CD4-positive, alpha-beta memory T cell (primary cell): ENCODE results near the gene APOBEC3C. TPM values are rescaled to one million over a fixed set of nuclear protein-coding genes. Genes with fewer than 3 reads are reported as not detected.
"Not testable (repeated sequence)": the region's sequence is repeated elsewhere in the genome, so short reads cannot be mapped to it uniquely, and the experiment has no call there.

Source experiments
- CTCF ChIA-PET: fragments of 350-600 bp; sonication (Branson Sonifier 250); formaldehyde crosslinking; loops from one replicate; lab custom pipeline; 2021; ENCODE audit warnings: inconsistent platforms; ENCODE audit not compliant: partially characterized antibody; lab: Charles Lee
- POLR2A ChIA-PET: fragments of 350-600 bp; sonication (Branson Sonifier 250); formaldehyde crosslinking; loops from one replicate; lab custom pipeline; 2021; ENCODE audit not compliant: partially characterized antibody; lab: Charles Lee
- DNase-seq, 5 donors: peaks; one replicate each; pipeline versions ENCODE4 v3.0.0 to v3.0.0-alpha.2; 2020 to 2022; ENCODE audit warnings: mixed read lengths in 1 of 5
- H3K27ac ChIP-seq: one replicate; pipeline ENCODE4 v1.7.0; 2013; ENCODE audit warnings: low read depth, low read length
- H3K27me3 ChIP-seq: 2 replicates; pipeline ENCODE4 v1.7.0; 2013; ENCODE audit warnings: mild to moderate bottlenecking, low read length, moderate library complexity; ENCODE audit not compliant: insufficient read depth
- H3K36me3 ChIP-seq: 2 replicates; pipeline ENCODE4 v1.7.0; 2013; ENCODE audit warnings: mild to moderate bottlenecking, low read length, moderate library complexity; ENCODE audit not compliant: insufficient read depth
- H3K4me1 ChIP-seq: 2 replicates; pipeline ENCODE4 v1.7.0; 2013; ENCODE audit warnings: mild to moderate bottlenecking, low read length, moderate library complexity; ENCODE audit not compliant: insufficient read depth
- H3K4me3 ChIP-seq, 2 donors: one replicate each; pipeline ENCODE4 v1.7.0; 2013; ENCODE audit warnings: low read length in 2 of 2, mild to moderate bottlenecking in 1 of 2
- H3K9me3 ChIP-seq, 2 donors: one replicate each; pipeline ENCODE4 v1.7.0; 2013; ENCODE audit warnings: low read length in 2 of 2, control low read depth in 1 of 2; ENCODE audit not compliant: control insufficient read depth in 1 of 2
- H3K27ac Mint-ChIP-seq, 7 donors: one replicate each; pipeline ENCODE4 v1.8.0; 2020 to 2021; ENCODE audit warnings: mixed read lengths in 7 of 7, mild to moderate bottlenecking in 6 of 7, inconsistent platforms in 3 of 7, moderate library complexity in 3 of 7
- H3K27me3 Mint-ChIP-seq, 2 donors: one replicate each; pipeline ENCODE4 v1.8.0; 2020 to 2021; ENCODE audit warnings: mixed read lengths in 2 of 2
- H3K36me3 Mint-ChIP-seq, 2 donors: one replicate each; pipeline ENCODE4 v1.8.0; 2020 to 2021; ENCODE audit warnings: mixed read lengths in 2 of 2, inconsistent platforms in 1 of 2, mild to moderate bottlenecking in 1 of 2
- H3K4me1 Mint-ChIP-seq, 4 donors: one replicate each; pipeline ENCODE4 v1.8.0; 2020 to 2021; ENCODE audit warnings: mixed read lengths in 4 of 4, mild to moderate bottlenecking in 1 of 4
- H3K4me3 Mint-ChIP-seq, 8 donors: one replicate each; pipeline ENCODE4 v1.8.0; 2020 to 2021; ENCODE audit warnings: mixed read lengths in 8 of 8, mild to moderate bottlenecking in 7 of 8, moderate library complexity in 6 of 8, inconsistent platforms in 3 of 8
- H3K9me3 Mint-ChIP-seq, 8 donors: one replicate each; pipeline ENCODE4 v1.8.0; 2020 to 2021; ENCODE audit warnings: mixed read lengths in 8 of 8, mild to moderate bottlenecking in 5 of 8, inconsistent platforms in 3 of 8, moderate library complexity in 1 of 8
- intact Hi-C: fragments of 100-400 bp; cut with micrococcal nuclease; formaldehyde crosslinking; loops from one replicate; pipeline ENCODE4 v1.15.1; 2023
- polyA plus RNA-seq, 2 donors: library from polyadenylated mRNA; unstranded; fragments of 300-500 nt; fragmentation: Illumina TruSeq; gene quantifications; one replicate each; pipeline ENCODE4 v1.2.3, GENCODE V29; 2021
- total RNA-seq, 2 experiments: library from RNA; stranded (reverse); gene quantifications; one replicate each; pipeline ENCODE4 v1.2.3, GENCODE V29; 2021

APOBEC3C gene
- total and polyA plus RNA-seq, 4 experiments from 2014 or later, result 42.4 to 135 (median 76.5) TPM

- H3K9me3 Mint-ChIP-seq, H3K9me3 ChIP-seq, DNase-seq, H3K36me3 Mint-ChIP-seq, intact Hi-C loops, H3K4me3 Mint-ChIP-seq, POLR2A ChIA-PET, H3K36me3 ChIP-seq, H3K27ac Mint-ChIP-seq, H3K27me3 Mint-ChIP-seq, H3K4me1 Mint-ChIP-seq, H3K27ac ChIP-seq, H3K27me3 ChIP-seq, H3K4me1 ChIP-seq, CTCF ChIA-PET, H3K4me3 ChIP-seq: not testable (repeated sequence)
These were observed 37.9 kb downstream of the APOBEC3C start for GRCh38 chr22:39051844-39052495.

GRCh38 chr22:39055658-39056057 is 41.6 kb downstream of the APOBEC3C start:
- peaks cover 0 to 2% of the 10 kb centered on the region in 2 donors for H3K36me3 Mint-ChIP-seq
- H3K36me3 ChIP-seq, result no peaks in the 10 kb centered on the region
- H3K9me3 ChIP-seq, result no peaks in the 10 kb centered on the region
- no peak overlapping the region for H3K4me3 Mint-ChIP-seq
- H3K27ac ChIP-seq, result no peak overlapping the region
- no peak overlapping the region for H3K4me3 ChIP-seq
- H3K4me1 Mint-ChIP-seq, result no peaks in the 10 kb centered on the region
- no peak overlapping the region for H3K27ac Mint-ChIP-seq
- intact Hi-C loops, result no loop called here
- POLR2A ChIA-PET, result no interaction called here
- H3K9me3 Mint-ChIP-seq, result no peaks in the 10 kb centered on the region
- H3K4me1 ChIP-seq, result no peaks in the 10 kb centered on the region
- no peaks in the 10 kb centered on the region for H3K27me3 ChIP-seq
- no peak for DNase-seq
- no peaks in the 10 kb centered on the region for H3K27me3 Mint-ChIP-seq
- CTCF ChIA-PET, result no interaction called here

GRCh38 chr22:39061290-39061689 is 47.2 kb downstream of the APOBEC3C start:
- DNase-seq, H3K4me1 ChIP-seq, CTCF ChIA-PET, H3K9me3 Mint-ChIP-seq, H3K4me1 Mint-ChIP-seq, H3K4me3 Mint-ChIP-seq, H3K27ac ChIP-seq, H3K27ac Mint-ChIP-seq, H3K4me3 ChIP-seq, H3K27me3 Mint-ChIP-seq, H3K36me3 ChIP-seq, H3K27me3 ChIP-seq, intact Hi-C loops, H3K9me3 ChIP-seq, POLR2A ChIA-PET, H3K36me3 Mint-ChIP-seq: not testable (repeated sequence)

GRCh38 chr22:39061951-39062350 is 47.9 kb downstream of the APOBEC3C start:
- H3K4me3 Mint-ChIP-seq, POLR2A ChIA-PET, H3K4me3 ChIP-seq, H3K27me3 Mint-ChIP-seq, H3K27ac Mint-ChIP-seq, H3K27me3 ChIP-seq, intact Hi-C loops, H3K9me3 Mint-ChIP-seq, H3K36me3 ChIP-seq, DNase-seq, H3K36me3 Mint-ChIP-seq, H3K9me3 ChIP-seq, H3K27ac ChIP-seq, H3K4me1 ChIP-seq, CTCF ChIA-PET, H3K4me1 Mint-ChIP-seq: not testable (repeated sequence)

- H3K4me3 Mint-ChIP-seq, POLR2A ChIA-PET, DNase-seq: not testable (repeated sequence)
These were observed 49.8 kb downstream of the APOBEC3C start for GRCh38 chr22:39063904-39064303.

GRCh38 chr22:39066442-39067276 is 52.6 kb downstream of the APOBEC3C start:
- intact Hi-C loops, DNase-seq, H3K27ac ChIP-seq, H3K36me3 ChIP-seq, H3K9me3 ChIP-seq, CTCF ChIA-PET, H3K4me1 ChIP-seq, H3K9me3 Mint-ChIP-seq, H3K27me3 ChIP-seq, H3K4me3 ChIP-seq, H3K4me1 Mint-ChIP-seq, H3K4me3 Mint-ChIP-seq, H3K27ac Mint-ChIP-seq, H3K27me3 Mint-ChIP-seq, H3K36me3 Mint-ChIP-seq: not testable (repeated sequence)
- POLR2A ChIA-PET, result interaction anchor here (1.2 kb wide), 1 partner anchor 12 kb away, joined by 3 read pairs; no protein-coding TSS in a partner anchor

More at GRCh38 chr22:39063904-39064303, 49.8 kb downstream of the APOBEC3C start:
- H3K9me3 ChIP-seq, H3K27me3 Mint-ChIP-seq, H3K36me3 ChIP-seq, H3K36me3 Mint-ChIP-seq, H3K27ac ChIP-seq, H3K27me3 ChIP-seq, H3K4me3 ChIP-seq, intact Hi-C loops, H3K4me1 Mint-ChIP-seq, H3K4me1 ChIP-seq, H3K9me3 Mint-ChIP-seq, CTCF ChIA-PET: not testable (repeated sequence)
- H3K27ac Mint-ChIP-seq, result peak overlapping the region in 1 of 7 donors; percentile 67

- no peaks in the 10 kb centered on the region for H3K9me3 Mint-ChIP-seq
- H3K27ac Mint-ChIP-seq, result peak overlapping the region in 2 of 7 donors; percentile 30 to 37
- H3K4me1 Mint-ChIP-seq, result peaks cover 1 to 5% (median 4%) of the 10 kb centered on the region in 4 donors
- intact Hi-C loops, result no loop called here
- no peaks in the 10 kb centered on the region for H3K27me3 Mint-ChIP-seq
- POLR2A ChIA-PET, result interaction anchor here (1.2 kb wide), 1 partner anchor 10 kb away, joined by 3 read pairs; no protein-coding TSS in a partner anchor
- Histone ChIP-seq H3K4me3 (no peak overlapping the region), H3K27ac (no peak overlapping the region), H3K9me3 (no peaks in the 10 kb centered on the region), H3K4me1 (peaks cover 7% of the 10 kb centered on the region), H3K36me3 (no peaks in the 10 kb centered on the region), H3K27me3 (no peaks in the 10 kb centered on the region)
- no peak overlapping the region for H3K4me3 Mint-ChIP-seq
- no peaks in the 10 kb centered on the region for H3K36me3 Mint-ChIP-seq
- CTCF ChIA-PET, result no interaction called here
- DNase-seq, result no peak
These were observed 54.2 kb downstream of the APOBEC3C start for GRCh38 chr22:39068033-39068785.
